K562 (cell line): ENCODE results near the gene EEF1A2. TPM values are rescaled to one million over a fixed set of nuclear protein-coding genes. Genes with fewer than 3 reads are reported as not detected.

Experiments
- ATAC-seq: fragments of 200-7000 bp; cut with Tn5 transposase; 3 replicates; pipeline ENCODE4 v1.9.1; 2020; ENCODE audit warnings: moderate library complexity
- BruUV-seq: library from RNA; stranded (reverse); fragments of 400-500 nt; replicated peaks from 2 replicates; lab custom pipeline; 2021; lab: Mats Ljungman, UMichigan
- CTCF ChIA-PET: fragments of 300-600 bp; formaldehyde crosslinking; extraction: SDS; loops from one replicate; lab custom pipeline; 2021; ENCODE audit warnings: low intra/inter-chr PET ratio; lab: Yijun Ruan, JAX
- POLR2A ChIA-PET: fragments of 300-600, 350-650 bp; sonication (Branson Sonifier 250); formaldehyde crosslinking; extraction: SDS; loops from one replicate; lab custom pipeline; 2021; ENCODE audit warnings: antibody characterized with exemption, inconsistent platforms; lab: Yijun Ruan, JAX
- DNase-seq, 4 experiments: peaks; one replicate each; pipeline versions ENCODE4 v3.0.0 to v3.0.0-alpha.2; 2011 to 2018; ENCODE audit warnings: low spot score in 3 of 4, mixed read lengths in 3 of 4; ENCODE audit errors: extremely low read depth in 1 of 4
- FAIRE-seq: peaks from 2 replicates; lab custom pipeline; 2011; peaks lifted over from hg19 to GRCh38; lab: Jason Lieb, UNC
- H2AFZ ChIP-seq: 2 replicates; pipeline ENCODE4 v1.6.0; 2011; ENCODE audit warnings: low read depth, low read length, control low read depth, inconsistent platforms
- H3K27ac ChIP-seq: fragments of 200-600 bp; 3 replicates; pipeline ENCODE4 v1.8.0; 2011; ENCODE audit warnings: low read depth, mild to moderate bottlenecking, control low read depth, inconsistent platforms, low read length, moderate library complexity, mixed read lengths; ENCODE audit errors: extremely low read depth
- H3K27me3 ChIP-seq, 2 experiments: fragments of 300-600 bp in 1 of 2; 2 replicates in 1 of 2; 3 replicates in 1 of 2; pipeline versions ENCODE4 v1.6.0 to v1.8.0; 2011; ENCODE audit warnings: inconsistent platforms in 2 of 2, low read length in 2 of 2, mild to moderate bottlenecking in 1 of 2, mixed read lengths in 1 of 2, moderate library complexity in 1 of 2; ENCODE audit not compliant: control insufficient read depth in 2 of 2, insufficient read depth in 2 of 2
- H3K36me3 ChIP-seq: fragments of 300-600 bp; 3 replicates; pipeline ENCODE4 v1.8.0; 2011; ENCODE audit warnings: mild to moderate bottlenecking, low read length, inconsistent platforms; ENCODE audit not compliant: control insufficient read depth, insufficient read depth
- H3K4me1 ChIP-seq, 2 experiments: fragments of 200-600 bp in 1 of 2; replicated peaks in 1 of 2; 2 replicates in 1 of 2; 3 replicates in 1 of 2; pipeline versions ENCODE4 v1.5.1 to v1.8.0; 2011; ENCODE audit warnings: inconsistent platforms in 2 of 2, low read length in 2 of 2, mild to moderate bottlenecking in 1 of 2, mixed read lengths in 1 of 2, moderate library complexity in 1 of 2; ENCODE audit not compliant: control insufficient read depth in 2 of 2, insufficient read depth in 2 of 2
- H3K4me2 ChIP-seq: 2 replicates; pipeline ENCODE4 v1.6.1; 2011; ENCODE audit warnings: low read length, control low read depth, inconsistent platforms, mixed read lengths; ENCODE audit not compliant: insufficient read depth
- H3K4me3 ChIP-seq: fragments of 200-600 bp; sonication (generic), shearing (Covaris generic); 2 replicates; pipeline ENCODE4 v1.5.1; 2016; ENCODE audit warnings: control low read depth, inconsistent platforms
- H3K79me2 ChIP-seq: fragments of 200-600 bp; 3 replicates; pipeline ENCODE4 v1.8.0; 2011; ENCODE audit warnings: low read length, inconsistent platforms; ENCODE audit not compliant: control insufficient read depth, insufficient read depth
- H3K9ac ChIP-seq, 2 experiments: 2 replicates each; pipeline versions ENCODE4 v1.6.0 to v1.6.1; 2011; ENCODE audit warnings: low read depth in 2 of 2, low read length in 2 of 2, control low read depth in 1 of 2, inconsistent platforms in 1 of 2, mild to moderate bottlenecking in 1 of 2, mixed read lengths in 1 of 2; ENCODE audit not compliant: insufficient read depth in 1 of 2
- H3K9me1 ChIP-seq: one replicate; pipeline ENCODE4 v1.6.0; 2011; ENCODE audit warnings: inconsistent platforms, mild to moderate bottlenecking, low read length, moderate library complexity; ENCODE audit not compliant: control insufficient read depth, insufficient read depth
- H3K9me3 ChIP-seq: replicated peaks from 2 replicates; pipeline ENCODE4 v1.5.1; 2011; ENCODE audit warnings: low read depth, low read length, inconsistent platforms; ENCODE audit not compliant: control insufficient read depth, insufficient read depth
- H4K20me1 ChIP-seq: replicated peaks from 2 replicates; pipeline ENCODE4 v1.6.1; 2011; ENCODE audit warnings: low read length, inconsistent platforms, mixed read lengths; ENCODE audit not compliant: control insufficient read depth, insufficient read depth
- ATF3 ChIP-seq, 2 experiments: fragments of 450-650 bp in 1 of 2; sonication (generic) in 1 of 2; formaldehyde crosslinking in 1 of 2; IDR thresholded peaks in 1 of 2; conservative IDR thresholded peaks in 1 of 2; 2 replicates each; pipeline versions ENCODE4 v1.6.1 to v1.8.1; 2016 to 2023; ENCODE audit warnings: mild to moderate bottlenecking in 2 of 2, moderate library complexity in 2 of 2, inconsistent platforms in 1 of 2, missing genetic modification reagents in 1 of 2
- ATF7 ChIP-seq: fragments of 450-650 bp; IDR thresholded peaks from 2 replicates; pipeline ENCODE4 v1.7.1; 2014; ENCODE audit warnings: mild to moderate bottlenecking, moderate library complexity
- ESRRB ChIP-seq: fragments of 250-450 bp; sonication (Bioruptor Pico); IDR thresholded peaks from 2 replicates; pipeline ENCODE4 v1.5.0; 2020; ENCODE audit warnings: mild to moderate bottlenecking, moderate library complexity, borderline replicate concordance
- MEIS2 ChIP-seq: fragments of 450-650 bp; IDR thresholded peaks from 2 replicates; pipeline ENCODE4 v1.6.1; 2014; ENCODE audit warnings: mild to moderate bottlenecking; ENCODE audit not compliant: partially characterized antibody
- PBX2 ChIP-seq, 2 experiments: IDR thresholded peaks in 1 of 2; conservative IDR thresholded peaks in 1 of 2; 2 replicates each; pipeline ENCODE4 v1.6.1; 2016; ENCODE audit warnings: low read depth in 2 of 2, mild to moderate bottlenecking in 1 of 2, missing compliant biosample characterization in 1 of 2, missing genetic modification characterization in 1 of 2, moderate library complexity in 1 of 2
- PKNOX1 ChIP-seq: fragments of 450-650 bp; IDR thresholded peaks from 2 replicates; pipeline ENCODE4 v1.6.1; 2016
- WGBS: fragments of 100-300 bp; shearing (Covaris generic); methylation state at CpG from one replicate; pipeline ENCODE4 v1.1.6; 2016; ENCODE audit warnings: low coverage, mixed read lengths; ENCODE audit not compliant: insufficient coverage; ENCODE audit errors: missing lambda C conversion rate; 5-methylcytosine and 5-hydroxymethylcytosine counted together
- in situ Hi-C: fragments of 300-500 bp; cut with MboI; formaldehyde crosslinking; loops from 4 replicates; pipeline ENCODE4 v1.15.0; 2018; ENCODE audit warnings: inconsistent platforms, mixed read lengths
- intact Hi-C: fragments of 100-400 bp; cut with micrococcal nuclease; formaldehyde crosslinking; loops from 2 replicates; pipeline ENCODE4 v1.14.2; 2022
- polyA plus RNA-seq, 8 experiments: library from polyadenylated mRNA; depleted of rRNA in 4 of 8; stranded (reverse) in 5 of 8; unstranded in 3 of 8; fragments of >200 nt; fragmentation: Nextera tagmentation in 2 of 8; fragmentation: Illumina TruSeq in 1 of 8; extraction: Ambion mirVana in 2 of 8; extraction: Trizol in 1 of 8; gene quantifications; 2 replicates each; pipeline versions ENCODE4 v1.2.1 to v1.2.3, GENCODE V29; 2011 to 2014; ENCODE audit warnings: inconsistent platforms in 1 of 8, missing spikeins in 1 of 8
- total RNA-seq, 7 experiments: library from RNA; depleted of rRNA in 6 of 7; stranded (reverse); fragments of >200 nt in 6 of 7; fragmentation: Illumina TruSeq in 2 of 7; extraction: Trizol in 2 of 7; gene quantifications; 2 replicates each; pipeline versions ENCODE4 v1.2.1 to v1.2.3, GENCODE V29; 2011 to 2021; ENCODE audit warnings: low replicate concordance in 1 of 7

EEF1A2 gene
- total and polyA plus RNA-seq, 9 of the 15 experiments (the other 6 are each of a cell fraction or from before 2014, with no cell fraction given), result 0.04 to 29.6 (median 11.5) TPM

- in situ Hi-C loops (no loop called here), intact Hi-C loops (no loop called here)
- Histone ChIP-seq H3K79me2 (no peaks in the 10 kb centered on the region), H3K9me3 (peaks cover 6% of the 10 kb centered on the region), H3K27ac (no peak overlapping the region), H4K20me1 (no peaks in the 10 kb centered on the region), H3K9me1 (no peaks in the 10 kb centered on the region), H2AFZ (no peak overlapping the region), H3K36me3 (no peaks in the 10 kb centered on the region), H3K4me1 (peaks cover 0 to 16% of the 10 kb centered on the region in 2 experiments; a peak in 4 of 5 replicates), H3K9ac (no peak overlapping the region; a peak in 1 of 4 replicates), H3K27me3 (peaks cover 31 to 51% of the 10 kb centered on the region in 2 experiments), H3K4me2 (no peak overlapping the region), H3K4me3 (no peak overlapping the region)
- DNase-seq (no peak), ATAC-seq (no peak), FAIRE-seq (no peak)
- no peak for TF ChIP-seq ESRRB (CRISPR knock-in tag)
- 21% methylated on average over 27 of the region's 33 CpGs for WGBS
- ChIA-PET POLR2A (interaction anchor here (0.7 to 3.1 kb wide), 4 partner anchors 10 to 974 kb away, joined by 4 to 9 read pairs (median 6); partner anchors contain the start of gene PPDPF), CTCF (no interaction called here)
- BruUV-seq, result no TSS peak
Measured at GRCh38 chr20:63508072-63508768, 9.3 kb upstream of the EEF1A2 start.

- CTCF ChIA-PET, result interaction anchor here (0.6 kb wide), 1 partner anchor 297 kb away, joined by 3 read pairs; no protein-coding TSS in a partner anchor
- Histone ChIP-seq H2AFZ (no peak overlapping the region), H3K4me1 (peaks cover 0 to 25% of the 10 kb centered on the region in 2 experiments; a peak in 4 of 5 replicates), H3K79me2 (no peaks in the 10 kb centered on the region), H3K4me3 (no peak overlapping the region), H3K27me3 (peaks cover 25 to 47% of the 10 kb centered on the region in 2 experiments), H3K9me3 (peaks cover 6% of the 10 kb centered on the region), H3K9me1 (no peaks in the 10 kb centered on the region), H4K20me1 (no peaks in the 10 kb centered on the region), H3K27ac (no peak overlapping the region), H3K4me2 (no peak overlapping the region), H3K36me3 (no peaks in the 10 kb centered on the region), H3K9ac (peak overlapping the region in 1 of 2 experiments; percentile 17; a peak in 2 of 4 replicates)
- FAIRE-seq (no peak), DNase-seq (no peak), ATAC-seq (no peak)
- POLR2A ChIA-PET, result interaction anchor here (0.7 to 3.1 kb wide), 4 partner anchors 11 to 156 kb away, joined by 3 to 9 read pairs (median 6); partner anchors contain the start of gene PPDPF
- 12% methylated on average over 28 of the region's 30 CpGs for WGBS
- no TSS peak for BruUV-seq
- intact Hi-C loops (no loop called here), in situ Hi-C loops (no loop called here)
- TF ChIP-seq PBX2 (CRISPR knock-in tag; IDR thresholded peaks at IDR 0.05; ENCODE audit: low read depth), result no peak
- TF ChIP-seq PBX2 (tag; conservative IDR thresholded peaks at IDR 0.05; ENCODE audit: low read depth), result 0 out of 2 replicates have a peak, but pooled peaks have one; percentile 29
- peak; percentile 67; the same call in 1 of the 2 replicates for TF ChIP-seq PKNOX1
- peak; percentile 27; the same call in 1 of the 2 replicates for TF ChIP-seq ATF7
- peak; percentile 88 for TF ChIP-seq MEIS2
- TF ChIP-seq ATF3 (IDR thresholded peaks at IDR 0.05), result peak; percentile 25; the same call in 1 of the 2 replicates
- TF ChIP-seq ATF3 (CRISPR knock-in tag; conservative IDR thresholded peaks at IDR 0.05), result no peak
Measured at GRCh38 chr20:63507083-63507743, 8.3 kb upstream of the EEF1A2 start.
